Measurements from ENCODE around the gene ARIH2.

ARIH2 gene

DNA sequence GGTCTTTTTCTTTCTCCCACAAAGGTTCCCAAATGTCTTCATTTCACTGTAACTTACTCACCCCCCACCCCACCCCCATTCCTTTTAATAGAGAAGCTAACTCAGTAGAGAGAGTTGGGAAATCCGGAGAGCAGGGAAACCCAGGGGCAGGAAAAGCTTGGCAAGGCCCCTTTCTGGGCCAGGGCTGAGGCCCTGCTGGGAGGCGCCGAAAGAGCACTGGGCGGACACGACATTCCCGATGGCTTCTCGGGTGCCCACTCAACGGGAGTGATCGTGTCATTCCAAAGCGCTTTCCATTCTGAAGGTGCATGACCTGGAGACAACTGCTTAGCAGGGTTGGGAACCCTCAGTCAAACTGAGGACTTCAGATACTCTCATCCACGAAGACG, 101.3 kb downstream of the ARIH2 start:
- peak overlapping the region; percentile 75 for H3K4me3 ChIP-seq (ENCODE audit: severe bottlenecking)
- no peaks in the 10 kb centered on the region for H3K9me3 ChIP-seq (ENCODE audit: severe bottlenecking)
- peaks cover 43% of the 10 kb centered on the region for H3K36me3 ChIP-seq (ENCODE audit: low read depth)
- ATAC-seq (ENCODE audit: low read depth) (no peak), DNase-seq (ENCODE audit: low spot score) (no peak)
- peaks cover 4% of the 10 kb centered on the region for H3K4me1 ChIP-seq (ENCODE audit: insufficient read depth, poor library complexity, severe bottlenecking)
- H3K27ac ChIP-seq (ENCODE audit: poor library complexity, severe bottlenecking) = peak overlapping the region; percentile 88
- TF ChIP-seq CTCF (IDR thresholded peaks at IDR 0.05; ENCODE audit: poor library complexity, severe bottlenecking) = no peak
- H3K27me3 ChIP-seq (ENCODE audit: insufficient read depth, poor library complexity, severe bottlenecking) = no peaks in the 10 kb centered on the region

DNA sequence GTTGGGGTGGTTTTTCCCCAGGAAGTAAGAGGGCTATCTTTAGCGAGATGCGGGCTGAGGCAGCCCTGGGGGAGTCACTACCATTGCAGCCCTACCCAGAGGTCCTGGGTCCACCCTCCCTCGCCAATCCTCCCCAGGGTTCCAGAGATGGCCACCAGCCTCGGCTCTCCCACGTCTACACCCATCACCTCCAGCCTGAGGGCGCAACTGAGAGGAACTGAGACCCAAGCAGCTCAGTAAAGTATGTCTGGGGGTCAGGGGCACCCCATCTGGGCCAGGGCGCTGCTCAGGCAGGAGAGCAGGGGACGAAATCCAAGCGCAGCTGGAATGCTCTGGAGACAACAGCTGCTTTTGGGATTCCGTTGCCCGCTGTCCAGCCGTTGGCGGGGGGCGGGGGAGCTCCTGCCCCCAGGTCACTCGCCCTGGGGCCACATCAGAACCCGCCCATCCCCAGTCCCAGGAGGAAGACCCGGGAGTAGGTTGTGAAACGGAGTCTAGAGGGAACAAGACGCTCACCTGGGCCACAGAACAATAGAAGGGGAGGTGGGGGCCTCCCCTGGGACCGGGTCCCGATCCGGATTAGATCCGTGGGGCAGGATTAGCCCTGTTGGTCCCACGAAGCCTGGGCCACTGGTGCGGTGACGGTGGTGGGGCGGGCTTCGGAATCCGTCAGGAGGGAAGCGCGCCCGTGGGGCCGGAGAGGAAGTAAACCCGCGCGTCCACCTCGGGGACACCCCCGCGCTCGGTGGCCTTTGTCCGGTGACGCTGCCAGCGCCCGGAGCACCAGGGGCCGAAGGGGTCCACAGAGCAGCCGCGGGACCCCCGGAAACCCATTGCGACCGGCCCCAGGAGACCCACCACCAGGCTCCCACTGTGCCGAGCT, 101.9 kb downstream of the ARIH2 start:
- H3K27me3 ChIP-seq (ENCODE audit: insufficient read depth, poor library complexity, severe bottlenecking) = no peaks in the 10 kb centered on the region
- TF ChIP-seq CTCF (IDR thresholded peaks at IDR 0.05; ENCODE audit: poor library complexity, severe bottlenecking) = no peak
- H3K27ac ChIP-seq (ENCODE audit: poor library complexity, severe bottlenecking) = peak overlapping the region; percentile 88
- peaks cover 42% of the 10 kb centered on the region for H3K36me3 ChIP-seq (ENCODE audit: low read depth)
- DNase-seq (ENCODE audit: low spot score) = no peak
- H3K4me1 ChIP-seq (ENCODE audit: insufficient read depth, poor library complexity, severe bottlenecking) = peaks cover 4% of the 10 kb centered on the region
- no peak for ATAC-seq (ENCODE audit: low read depth)
- no peaks in the 10 kb centered on the region for H3K9me3 ChIP-seq (ENCODE audit: severe bottlenecking)
- peak overlapping the region; percentile 75 for H3K4me3 ChIP-seq (ENCODE audit: severe bottlenecking)

DNA sequence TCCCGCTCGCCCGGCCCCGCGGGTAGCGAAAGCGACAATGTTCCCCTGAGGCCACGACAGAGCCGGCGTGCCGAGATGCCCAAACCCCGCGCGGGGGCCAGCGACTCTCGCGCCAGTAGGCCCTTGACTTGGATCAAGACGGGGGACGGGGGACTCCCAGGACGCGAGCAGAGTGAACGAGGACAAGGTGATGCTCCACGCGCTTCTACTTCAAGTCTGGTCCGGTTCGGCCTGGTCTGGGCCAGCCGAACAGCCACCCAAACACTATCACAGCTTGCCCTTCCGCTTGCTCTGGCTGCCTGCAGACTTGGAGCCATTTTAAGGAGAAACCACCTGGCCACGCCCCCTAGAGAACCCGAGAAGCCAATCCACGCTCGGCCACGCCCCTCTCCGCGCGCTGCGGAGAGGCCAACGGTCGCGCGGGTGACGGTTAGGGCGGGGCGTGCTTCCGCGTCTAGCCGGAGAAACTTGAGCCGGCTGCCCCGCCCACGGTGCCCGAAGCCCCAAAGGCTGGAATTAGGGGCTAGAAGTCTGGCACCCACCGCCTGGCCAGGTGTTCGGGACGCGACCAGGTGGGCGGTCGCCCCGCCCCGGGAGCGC, 102.7 kb downstream of the ARIH2 start:
- Histone ChIP-seq H3K27ac (ENCODE audit: poor library complexity, severe bottlenecking) (peak overlapping the region; percentile 88), H3K4me3 (ENCODE audit: severe bottlenecking) (peak overlapping the region; percentile 75), H3K9me3 (ENCODE audit: severe bottlenecking) (no peaks in the 10 kb centered on the region), H3K36me3 (ENCODE audit: low read depth) (peaks cover 41% of the 10 kb centered on the region), H3K27me3 (ENCODE audit: insufficient read depth, poor library complexity, severe bottlenecking) (no peaks in the 10 kb centered on the region), H3K4me1 (ENCODE audit: insufficient read depth, poor library complexity, severe bottlenecking) (peaks cover 4% of the 10 kb centered on the region)
- DNase-seq (ENCODE audit: low spot score) (peak; percentile 99), ATAC-seq (ENCODE audit: low read depth) (peak; percentile 43)
- TF ChIP-seq CTCF (IDR thresholded peaks at IDR 0.05; ENCODE audit: poor library complexity, severe bottlenecking) = no peak

DNA sequence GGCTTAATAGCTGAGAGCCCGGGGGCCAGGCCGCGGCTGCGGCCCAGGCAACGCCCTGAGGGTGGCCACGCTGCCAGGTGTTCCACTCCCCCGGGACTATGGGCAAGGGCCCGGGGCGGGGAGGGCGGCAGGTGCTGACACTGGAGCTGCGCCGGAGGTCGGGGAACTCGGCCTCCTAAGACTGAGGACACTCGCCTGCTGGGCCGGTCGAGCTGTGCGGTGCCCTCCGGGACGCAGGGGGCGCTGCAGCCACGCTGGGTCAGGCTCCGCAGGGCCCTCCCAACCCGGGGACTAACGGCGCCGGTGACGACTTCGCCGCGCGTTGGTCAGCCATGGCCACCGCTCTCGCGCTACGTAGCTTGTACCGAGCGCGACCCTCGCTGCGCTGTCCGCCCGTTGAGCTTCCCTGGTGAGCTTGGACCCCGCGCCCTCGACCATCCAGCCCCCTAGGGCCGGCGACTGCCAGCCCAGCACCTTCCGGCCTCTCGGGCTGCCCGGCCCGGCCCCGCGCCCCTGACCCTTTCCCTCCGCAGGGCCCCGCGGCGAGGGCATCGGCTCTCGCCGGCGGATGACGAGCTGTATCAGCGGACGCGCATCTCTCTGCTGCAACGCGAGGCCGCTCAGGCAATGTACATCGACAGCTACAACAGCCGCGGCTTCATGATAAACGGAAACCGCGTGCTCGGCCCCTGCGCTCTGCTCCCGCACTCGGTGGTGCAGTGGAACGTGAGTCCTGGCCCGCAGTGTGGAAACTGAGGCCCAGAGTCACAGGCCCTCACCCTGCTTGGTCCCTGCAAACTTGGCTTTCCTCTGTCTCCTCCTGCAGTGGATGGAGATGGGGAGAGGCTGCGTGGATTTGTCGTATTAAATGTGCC, 103.4 kb downstream of the ARIH2 start, which contains the start of gene NDUFAF3:
Gene NDUFAF3, plus strand, starts transcription at position 309 of the 875 bp plus-strand sequence. Its CDS starts 24 bp downstream, at position 333.
- H3K4me1 ChIP-seq (ENCODE audit: insufficient read depth, poor library complexity, severe bottlenecking) = peaks cover 4% of the 10 kb centered on the region
- peak within 1 kb of the TSS; percentile 75 for H3K4me3 ChIP-seq (ENCODE audit: severe bottlenecking)
- peaks cover 43% of the 10 kb centered on the region for H3K36me3 ChIP-seq (ENCODE audit: low read depth)
- peak within 1 kb of the TSS; percentile 88 for H3K27ac ChIP-seq (ENCODE audit: poor library complexity, severe bottlenecking)
- no peaks in the 10 kb centered on the region for H3K9me3 ChIP-seq (ENCODE audit: severe bottlenecking)
- no peaks in the 10 kb centered on the region for H3K27me3 ChIP-seq (ENCODE audit: insufficient read depth, poor library complexity, severe bottlenecking)
- DNase-seq (ENCODE audit: low spot score) (peak; percentile 96), ATAC-seq (ENCODE audit: low read depth) (peak; percentile 71)
- peak; percentile 96 for TF ChIP-seq CTCF (IDR thresholded peaks at IDR 0.05; ENCODE audit: poor library complexity, severe bottlenecking)

Measured in RWPE2 (cell line).